ENCODE results near the gene CENPM.

Gene CENPM

DNA sequence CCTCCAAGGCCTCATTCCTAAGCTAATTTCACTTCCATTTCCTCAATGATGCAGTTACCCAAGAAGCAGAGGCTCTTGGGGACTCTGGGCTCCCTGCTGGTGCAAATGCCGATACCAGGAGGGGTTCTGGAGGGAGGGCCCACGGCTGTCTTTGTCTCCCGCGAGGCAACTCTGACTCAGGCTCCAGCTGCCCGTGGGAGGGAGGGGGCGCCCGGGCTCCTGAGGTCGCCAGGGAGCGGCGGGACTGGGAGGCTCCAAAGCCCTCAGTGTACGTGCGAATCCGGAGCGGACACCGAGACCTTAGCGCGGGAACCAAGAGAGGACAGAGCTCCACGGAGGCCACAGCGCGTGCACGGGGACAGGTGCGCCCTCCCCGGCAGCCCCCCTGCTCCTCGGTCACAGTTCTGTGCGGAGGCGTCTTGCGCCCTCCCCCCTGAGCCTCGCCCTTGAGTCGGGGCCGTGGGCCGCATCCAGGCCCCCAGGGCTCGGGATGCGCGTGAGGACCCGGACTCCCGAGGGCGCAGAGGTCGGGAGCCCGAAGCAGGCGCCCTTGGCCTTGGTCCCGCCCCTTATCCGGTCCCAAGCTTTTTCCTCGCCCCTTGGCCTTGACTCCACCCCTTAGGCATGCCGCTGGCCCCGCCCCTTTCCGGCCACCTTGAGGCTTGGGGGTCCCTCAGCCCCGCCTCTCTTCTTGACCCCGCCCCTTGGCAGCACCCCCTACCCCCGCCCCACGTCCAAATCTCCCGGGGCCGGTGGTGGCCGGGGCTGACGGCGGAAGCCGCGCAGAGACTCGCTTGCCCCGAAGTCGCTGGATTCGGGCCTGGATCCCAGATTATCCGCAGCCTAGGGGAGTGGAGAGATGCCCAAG is 27.4 kb downstream of the CENPM start:
- in situ Hi-C loops (cut with HindIII; ENCODE audit: low sequenced_read_pairs), result no loop called here
- TF ChIP-seq, protein P1, sequence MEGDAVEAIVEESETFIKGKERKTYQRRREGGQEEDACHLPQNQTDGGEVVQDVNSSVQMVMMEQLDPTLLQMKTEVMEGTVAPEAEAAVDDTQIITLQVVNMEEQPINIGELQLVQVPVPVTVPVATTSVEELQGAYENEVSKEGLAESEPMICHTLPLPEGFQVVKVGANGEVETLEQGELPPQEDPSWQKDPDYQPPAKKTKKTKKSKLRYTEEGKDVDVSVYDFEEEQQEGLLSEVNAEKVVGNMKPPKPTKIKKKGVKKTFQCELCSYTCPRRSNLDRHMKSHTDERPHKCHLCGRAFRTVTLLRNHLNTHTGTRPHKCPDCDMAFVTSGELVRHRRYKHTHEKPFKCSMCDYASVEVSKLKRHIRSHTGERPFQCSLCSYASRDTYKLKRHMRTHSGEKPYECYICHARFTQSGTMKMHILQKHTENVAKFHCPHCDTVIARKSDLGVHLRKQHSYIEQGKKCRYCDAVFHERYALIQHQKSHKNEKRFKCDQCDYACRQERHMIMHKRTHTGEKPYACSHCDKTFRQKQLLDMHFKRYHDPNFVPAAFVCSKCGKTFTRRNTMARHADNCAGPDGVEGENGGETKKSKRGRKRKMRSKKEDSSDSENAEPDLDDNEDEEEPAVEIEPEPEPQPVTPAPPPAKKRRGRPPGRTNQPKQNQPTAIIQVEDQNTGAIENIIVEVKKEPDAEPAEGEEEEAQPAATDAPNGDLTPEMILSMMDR (IDR thresholded peaks at IDR 0.05; ENCODE audit: low read depth, low read length, missing control alignments), result no peak
- peak overlapping the region; percentile 38 for H3K4me3 ChIP-seq (ENCODE audit: low read depth, low read length)
- DNase-seq (ENCODE audit: low read depth), result no peak

DNA sequence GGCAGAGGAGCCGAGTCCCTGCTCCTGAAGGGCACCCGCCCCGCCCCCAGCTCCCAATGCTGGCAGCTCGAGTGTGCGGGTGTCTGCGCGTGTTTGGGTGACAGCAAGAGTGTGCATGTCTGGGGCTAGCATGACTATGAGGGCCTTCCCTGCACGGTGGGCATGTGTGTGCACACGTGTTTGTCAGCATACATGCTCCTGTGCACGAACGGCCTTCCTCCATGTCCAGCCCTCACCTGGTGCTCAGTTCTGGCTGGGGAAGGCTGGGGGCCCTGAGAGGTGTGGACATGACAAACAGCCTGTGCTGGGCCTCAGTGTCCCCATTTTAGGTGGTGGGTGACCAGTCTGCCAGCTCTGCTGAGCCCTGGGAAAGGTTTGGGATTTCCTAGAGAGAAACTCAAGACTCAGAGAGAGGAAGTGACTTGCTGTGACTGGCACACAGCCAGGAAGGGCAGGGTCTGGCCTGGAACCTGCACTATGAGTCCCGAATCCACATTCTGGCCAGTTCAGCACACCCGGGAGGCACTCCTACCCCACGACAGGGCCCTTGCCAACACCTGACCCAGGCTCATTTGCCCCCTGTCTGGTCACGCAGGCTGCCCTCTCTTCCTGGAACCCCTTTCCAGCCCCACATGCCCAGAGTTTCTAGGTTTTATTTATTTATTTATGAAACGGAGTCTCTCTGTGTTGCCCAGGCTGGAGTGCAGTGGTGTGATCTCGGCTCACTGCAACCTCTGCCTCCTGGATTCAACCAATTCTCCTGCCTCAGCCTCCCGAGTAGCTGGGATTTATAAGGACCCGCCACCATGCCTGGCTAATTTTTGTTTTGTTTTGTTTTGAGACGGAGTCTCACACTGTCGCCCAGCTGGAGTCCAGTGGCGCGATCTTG is 28.8 kb downstream of the CENPM start:
- TF ChIP-seq, protein P1 (IDR thresholded peaks at IDR 0.05; ENCODE audit: low read depth, low read length, missing control alignments), result no peak
- DNase-seq (ENCODE audit: low read depth), result peak; percentile 33
- in situ Hi-C loops (cut with HindIII; ENCODE audit: low sequenced_read_pairs), result no loop called here
- H3K4me3 ChIP-seq (ENCODE audit: low read depth, low read length), result no peak overlapping the region

DNA sequence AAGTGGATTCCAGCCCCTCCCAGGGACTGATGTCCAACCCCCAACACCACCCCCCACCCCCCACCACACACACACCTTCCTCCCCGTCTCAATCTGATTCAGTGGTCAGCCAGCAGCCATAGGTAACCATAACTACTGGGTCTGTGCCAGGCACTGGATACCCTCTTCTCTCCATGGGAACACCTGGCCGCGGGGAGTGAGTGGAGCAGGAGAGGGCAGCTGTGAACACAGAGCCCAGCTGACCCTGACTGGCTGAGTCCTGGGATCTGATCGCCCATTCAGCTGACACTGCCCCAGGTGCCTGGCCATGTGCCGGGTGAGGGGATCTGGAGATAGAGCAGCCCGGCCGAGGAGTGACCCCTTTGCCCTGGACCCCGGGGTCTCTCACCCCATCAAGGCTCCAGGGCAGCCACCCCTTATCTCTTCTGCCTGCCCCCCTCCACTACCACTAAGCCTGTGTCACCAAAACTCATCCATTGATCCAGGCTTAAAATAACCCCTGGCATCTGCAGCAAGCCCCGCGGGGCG is 29.5 kb downstream of the CENPM start:
- in situ Hi-C loops (cut with HindIII; ENCODE audit: low sequenced_read_pairs), result no loop called here
- DNase-seq (ENCODE audit: low read depth), result no peak

DNA sequence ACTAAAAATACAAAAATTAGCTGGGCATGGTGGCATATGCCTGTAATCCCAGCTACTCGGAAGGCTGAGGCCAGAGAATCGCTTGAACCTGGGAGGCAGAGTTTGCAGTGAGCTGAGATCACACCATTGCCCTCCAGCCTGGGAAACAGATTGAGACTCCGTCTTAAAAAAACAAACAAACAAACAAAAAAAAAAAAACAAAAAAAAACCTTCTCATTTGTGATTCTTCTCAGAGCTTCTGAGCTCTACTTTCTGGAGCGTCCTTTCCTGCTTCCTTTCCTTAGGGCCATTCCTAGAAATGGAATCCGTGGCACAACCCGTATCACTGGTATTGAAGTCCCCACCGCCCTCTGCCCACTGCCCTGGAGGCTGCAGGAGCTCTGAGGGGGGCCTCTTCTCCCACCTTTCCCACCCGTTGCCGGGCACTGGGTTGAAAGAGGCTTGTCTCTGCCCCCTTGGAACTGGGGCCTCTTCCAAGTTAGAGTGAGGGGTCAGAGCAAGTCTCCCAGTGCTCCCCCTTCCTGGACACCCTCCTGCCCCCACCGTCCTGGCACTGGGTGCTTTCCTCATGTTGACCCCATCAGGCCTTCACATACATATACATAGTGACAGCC is 30.1 kb downstream of the CENPM start:
- H3K4me3 ChIP-seq (ENCODE audit: low read depth, low read length), result no peak overlapping the region
- TF ChIP-seq, protein P1 (IDR thresholded peaks at IDR 0.05; ENCODE audit: low read depth, low read length, missing control alignments), result no peak
- no peak for DNase-seq (ENCODE audit: low read depth)
- in situ Hi-C loops (cut with HindIII; ENCODE audit: low sequenced_read_pairs), result no loop called here

More for the DNA sequence above, 29.5 kb downstream of the CENPM start:
- TF ChIP-seq, protein P1 (IDR thresholded peaks at IDR 0.05; ENCODE audit: low read depth, low read length, missing control alignments), result no peak
- no peak overlapping the region for H3K4me3 ChIP-seq (ENCODE audit: low read depth, low read length)

DNA sequence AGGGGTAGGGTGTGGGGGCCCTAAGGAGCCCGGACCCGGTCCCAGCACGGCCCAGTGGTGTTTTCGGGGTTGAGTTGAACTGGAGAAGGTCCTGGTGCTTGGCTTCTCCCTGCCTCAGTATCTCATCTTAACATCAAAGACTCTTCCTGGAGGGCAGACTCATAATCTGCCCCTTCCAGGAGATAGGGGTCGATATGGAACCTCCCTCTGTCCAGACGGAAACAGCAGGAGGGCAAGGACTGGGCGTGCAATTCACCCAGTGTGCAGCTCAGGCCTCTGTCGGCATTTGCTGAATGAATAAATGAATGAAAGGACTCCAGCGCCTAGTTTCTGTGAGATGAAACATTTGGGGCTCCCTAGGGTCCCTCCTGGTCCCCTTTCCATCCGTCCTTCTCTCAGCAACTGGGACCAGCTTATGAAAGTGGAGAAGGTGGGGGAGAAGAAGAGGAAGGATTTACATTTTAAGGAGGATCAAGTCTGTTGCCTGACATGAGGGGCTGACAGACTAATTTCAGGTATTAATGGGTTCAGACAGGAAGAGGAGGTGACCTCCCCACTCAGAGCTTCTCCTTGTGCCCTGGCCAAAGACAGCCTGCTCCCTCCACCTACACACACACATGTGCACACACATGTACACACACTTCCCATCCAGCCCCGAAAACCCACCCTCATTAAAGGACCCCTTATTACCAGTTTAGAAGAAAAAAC is 31.0 kb downstream of the CENPM start:
- TF ChIP-seq, protein P1 (IDR thresholded peaks at IDR 0.05; ENCODE audit: low read depth, low read length, missing control alignments), result no peak
- in situ Hi-C loops (cut with HindIII; ENCODE audit: low sequenced_read_pairs), result no loop called here
- DNase-seq (ENCODE audit: low read depth), result no peak

More for the DNA sequence above, 31.0 kb downstream of the CENPM start:
- H3K4me3 ChIP-seq (ENCODE audit: low read depth, low read length), result no peak overlapping the region
